Endothelial cell of umbilical vein (primary cell): ENCODE results near the gene EAF1. TPM values are rescaled to one million over a fixed set of nuclear protein-coding genes. Genes with fewer than 3 reads are reported as not detected.

ENCODE experiments used
- BruUV-seq: library from RNA; stranded (reverse); fragments of 400-500 nt; replicated peaks from 2 replicates; lab custom pipeline; 2021; lab: Mats Ljungman, UMichigan
- CTCF ChIA-PET: fragments of 300-600, 350-600 bp; sonication (Branson Sonifier 250); formaldehyde crosslinking; loops from one replicate; lab custom pipeline; 2021; ENCODE audit warnings: antibody characterized with exemption, inconsistent platforms; lab: Charles Lee
- POLR2A ChIA-PET: fragments of 300-600, 350-600 bp; sonication (Branson Sonifier 250); formaldehyde crosslinking; loops from one replicate; lab custom pipeline; 2021; ENCODE audit warnings: antibody characterized with exemption, inconsistent platforms; lab: Charles Lee
- DNase-seq: peaks from one replicate; pipeline ENCODE4 v3.0.0-alpha.2; 2011; ENCODE audit warnings: low read depth, low spot score
- FAIRE-seq: peaks from 2 replicates; lab custom pipeline; 2011; peaks lifted over from hg19 to GRCh38; lab: Jason Lieb, UNC
- H2AFZ ChIP-seq: 2 replicates; pipeline ENCODE4 v1.6.0; 2012; ENCODE audit warnings: low read depth, low read length, control low read depth, inconsistent platforms
- H3K27ac ChIP-seq: 2 replicates; pipeline ENCODE4 v1.5.1; 2011; ENCODE audit warnings: low read depth, mild to moderate bottlenecking, control low read depth, low read length, moderate library complexity; ENCODE audit not compliant: insufficient read depth
- H3K27me3 ChIP-seq, 2 experiments: 2 replicates each; pipeline versions ENCODE4 v1.6.0 to v1.6.1; 2011; ENCODE audit warnings: low read length in 2 of 2, mixed read lengths in 1 of 2; ENCODE audit not compliant: control insufficient read depth in 2 of 2, insufficient read depth in 2 of 2
- H3K36me3 ChIP-seq, 2 experiments: 2 replicates in 1 of 2; 3 replicates in 1 of 2; pipeline ENCODE4 v1.5.1; 2011; ENCODE audit warnings: low read length in 2 of 2, mild to moderate bottlenecking in 1 of 2, moderate library complexity in 1 of 2; ENCODE audit not compliant: control insufficient read depth in 2 of 2, insufficient read depth in 2 of 2; ENCODE audit errors: extremely low read depth in 1 of 2
- H3K4me1 ChIP-seq: 3 replicates; pipeline ENCODE4 v1.5.1; 2011; ENCODE audit warnings: mild to moderate bottlenecking, low read length; ENCODE audit not compliant: control insufficient read depth, insufficient read depth; ENCODE audit errors: extremely low read depth
- H3K4me2 ChIP-seq: 2 replicates; pipeline ENCODE4 v1.6.1; 2011; ENCODE audit warnings: low read length, control low read depth, mixed read lengths; ENCODE audit not compliant: insufficient read depth
- H3K4me3 ChIP-seq, 3 experiments: fragments of 200-600 bp in 1 of 3; sonication (generic), shearing (Covaris generic) in 1 of 3; replicated peaks in 1 of 3; 2 replicates each; pipeline ENCODE4 v1.5.1; 2011 to 2016; ENCODE audit warnings: control low read depth in 3 of 3, low read length in 3 of 3, mild to moderate bottlenecking in 2 of 3, inconsistent platforms in 1 of 3, low read depth in 1 of 3, moderate library complexity in 1 of 3; ENCODE audit not compliant: insufficient read depth in 1 of 3
- H3K79me2 ChIP-seq: 2 replicates; pipeline ENCODE4 v1.6.0; 2012; ENCODE audit warnings: low read length, inconsistent platforms; ENCODE audit not compliant: control insufficient read depth, insufficient read depth
- H3K9ac ChIP-seq: replicated peaks from 2 replicates; pipeline ENCODE3; 2011; ENCODE audit warnings: low read length, control low read depth; ENCODE audit not compliant: insufficient read depth; ENCODE audit errors: extremely low read depth
- H3K9me1 ChIP-seq: replicated peaks from 3 replicates; pipeline ENCODE4 v1.6.0; 2011; ENCODE audit warnings: mild to moderate bottlenecking, low read length; ENCODE audit not compliant: control insufficient read depth, insufficient read depth; ENCODE audit errors: extremely low read depth
- H3K9me3 ChIP-seq: replicated peaks from 2 replicates; pipeline ENCODE4 v1.5.1; 2012; ENCODE audit warnings: low read length, inconsistent platforms; ENCODE audit not compliant: control insufficient read depth, insufficient read depth
- H4K20me1 ChIP-seq: replicated peaks from 2 replicates; pipeline ENCODE3; 2011; ENCODE audit warnings: mild to moderate bottlenecking, low read length; ENCODE audit not compliant: control insufficient read depth, insufficient read depth; ENCODE audit errors: extremely low read depth
- CTCF ChIP-seq, 2 donors: IDR thresholded peaks; 1 replicate in 1 of 2; 2 replicates in 1 of 2; pipeline ENCODE4 v1.5.1; 2011; ENCODE audit warnings: low read length in 2 of 2, mild to moderate bottlenecking in 2 of 2, moderate library complexity in 2 of 2, control low read depth in 1 of 2, inconsistent platforms in 1 of 2, low read depth in 1 of 2; ENCODE audit not compliant: insufficient read depth in 1 of 2; ENCODE audit errors: extremely low read depth in 1 of 2
- EZH2 ChIP-seq: IDR thresholded peaks from 2 replicates; pipeline ENCODE4 v1.6.1; 2012; ENCODE audit warnings: borderline replicate concordance, low read depth, mild to moderate bottlenecking, moderate library complexity, low read length, inconsistent platforms; ENCODE audit not compliant: severe bottlenecking
- FOS ChIP-seq: IDR thresholded peaks from 2 replicates; pipeline ENCODE4 v1.6.1; 2011; ENCODE audit warnings: mild to moderate bottlenecking, low read length, moderate library complexity, borderline replicate concordance; ENCODE audit not compliant: insufficient read depth
- GATA2 ChIP-seq: IDR thresholded peaks from 2 replicates; pipeline ENCODE4 v1.7.0; 2011; ENCODE audit warnings: low read depth, mild to moderate bottlenecking, moderate library complexity, mixed read lengths, low read length; ENCODE audit not compliant: insufficient read length, insufficient read depth
- JUN ChIP-seq: IDR thresholded peaks from 2 replicates; pipeline ENCODE4 v1.6.1; 2011; ENCODE audit warnings: borderline replicate concordance, low read depth; ENCODE audit not compliant: insufficient read length, insufficient read depth
- MAX ChIP-seq: IDR thresholded peaks from 2 replicates; pipeline ENCODE4 v1.6.1; 2011; ENCODE audit not compliant: insufficient read depth, insufficient read length
- POLR2A ChIP-seq: IDR thresholded peaks from 2 replicates; pipeline ENCODE4 v1.6.1; 2012; ENCODE audit warnings: low read depth, mild to moderate bottlenecking, control low read depth, low read length
- dilution Hi-C: fragments of 300-500 bp; cut with MboI; formaldehyde crosslinking; loops from one replicate; pipeline ENCODE4 v1.15.0; 2019; ENCODE audit warnings: low sequenced_read_pairs; ENCODE audit not compliant: extremely low pct_ligation_motif_present
- intact Hi-C: fragments of 100-400 bp; cut with micrococcal nuclease; formaldehyde crosslinking; loops from one replicate; pipeline ENCODE4 v1.10.0; 2022
- polyA plus RNA-seq, 4 experiments: library from polyadenylated mRNA; depleted of rRNA in 3 of 4; stranded (reverse) in 3 of 4; unstranded in 1 of 4; fragments of >200 nt; gene quantifications; 2 replicates each; pipeline versions ENCODE4 v1.2.1 to v1.2.3, GENCODE V29; 2011 to 2012; ENCODE audit warnings: missing spikeins in 1 of 4
- total RNA-seq: library from RNA; stranded (reverse); gene quantifications from 2 replicates; pipeline ENCODE4 v1.2.3, GENCODE V29; 2021

Gene EAF1
- total and polyA plus RNA-seq, 2 donors (not counting 3 experiments of a cell fraction or from before 2014, with no cell fraction given): 8.7 to 18.2 TPM

- ChIA-PET CTCF (no interaction called here), POLR2A (no interaction called here)
- no peaks in the 10 kb centered on the region for H3K9me1 ChIP-seq
- dilution Hi-C loops (no loop called here), intact Hi-C loops (loop anchor here (5.0 kb wide), 1 partner anchor 384 kb away; no protein-coding TSS in a partner anchor)
- TF ChIP-seq CTCF (IDR thresholded peaks at IDR 0.05; ENCODE audit: extremely low read depth in 1 of 2, insufficient read depth in 1 of 2, low read depth in 1 of 2, low read length in 2 of 2): no peak
- peak; percentile 45 for TF ChIP-seq GATA2
- peaks cover 17% of the 10 kb centered on the region for H3K4me1 ChIP-seq
- H2AFZ ChIP-seq: no peak overlapping the region
- H3K9me3 ChIP-seq: no peaks in the 10 kb centered on the region
- no peaks in the 10 kb centered on the region for H4K20me1 ChIP-seq
- no TSS peak for BruUV-seq
- peak overlapping the region; percentile 28 for H3K27ac ChIP-seq
- peak; percentile 21 for DNase-seq
- peak; percentile 77 for FAIRE-seq
- H3K9ac ChIP-seq: peak overlapping the region; percentile 82
- peaks cover 47% of the 10 kb centered on the region for H3K79me2 ChIP-seq
- peaks cover 0 to 5% of the 10 kb centered on the region in 2 experiments for H3K36me3 ChIP-seq
- H3K27me3 ChIP-seq: no peaks in the 10 kb centered on the region
- peak overlapping the region; percentile 95 for H3K4me2 ChIP-seq
- H3K4me3 ChIP-seq: peak overlapping the region; percentile 70 to 90 (median 86)
These were observed 1.1 kb downstream of the EAF1 start for GRCh38 chr3:15428539-15428938.

GRCh38 chr3:15429080-15429479, 1.7 kb downstream of the EAF1 start:
- TF ChIP-seq FOS: no peak
- no peak for TF ChIP-seq JUN
- TF ChIP-seq EZH2: no peak
- no peak for TF ChIP-seq MAX
- no peak for TF ChIP-seq GATA2
- no peak for TF ChIP-seq POLR2A
- no peaks in the 10 kb centered on the region for H3K9me3 ChIP-seq
- dilution Hi-C loops: no loop called here
- intact Hi-C loops: loop anchor here (5.0 kb wide), 1 partner anchor 383 kb away; no protein-coding TSS in a partner anchor
- H4K20me1 ChIP-seq: no peaks in the 10 kb centered on the region
- H3K4me1 ChIP-seq: peaks cover 17% of the 10 kb centered on the region
- BruUV-seq: no TSS peak
- H2AFZ ChIP-seq: no peak overlapping the region
- POLR2A ChIA-PET: no interaction called here
- no peak overlapping the region for H3K9ac ChIP-seq
- peaks cover 3 to 5% of the 10 kb centered on the region in 2 experiments for H3K36me3 ChIP-seq
- peak; percentile 56 for FAIRE-seq
- peaks cover 47% of the 10 kb centered on the region for H3K79me2 ChIP-seq
- peak overlapping the region; percentile 95 for H3K4me2 ChIP-seq
- DNase-seq: no peak
- no peak overlapping the region for H3K27ac ChIP-seq
- no peaks in the 10 kb centered on the region for H3K27me3 ChIP-seq
- peak overlapping the region in 1 of 3 experiments; percentile 86 for H3K4me3 ChIP-seq
- no peaks in the 10 kb centered on the region for H3K9me1 ChIP-seq
- CTCF ChIA-PET: interaction anchor here (1.0 to 2.2 kb wide), 2 partner anchors 24 to 161 kb away, joined by 3 to 8 read pairs; no protein-coding TSS in a partner anchor
